OCI-LY7 (cell line): ENCODE data around the gene NEDD4.

Experiments used
- CTCF ChIP-seq: fragments of 200-600 bp; sonication (generic); conservative IDR thresholded peaks from 2 replicates; pipeline ENCODE4 v1.5.1; 2014; ENCODE audit warnings: mild to moderate bottlenecking, antibody characterized with exemption, low read length, moderate library complexity, mixed read lengths
- EZH2phosphoT487 ChIP-seq: fragments of 200-600 bp; sonication (generic); IDR thresholded peaks from 2 replicates; pipeline ENCODE4 v1.6.1; 2018; ENCODE audit warnings: low read depth, borderline replicate concordance, mild to moderate bottlenecking, mixed run types, antibody characterized with exemption, low read length, moderate library complexity, mixed read lengths

GRCh38 chr15:55954862-55955605 lies 38.4 kb downstream of the NEDD4 start:
- TF ChIP-seq CTCF, result no peak
- no peak for TF ChIP-seq EZH2phosphoT487
